Measurements from ENCODE around the gene CNOT4. TPM values are rescaled to one million over a fixed set of nuclear protein-coding genes. Genes with fewer than 3 reads are reported as not detected.
A peak's percentile ranks its signal among the peaks of the same experiment; 100 is the strongest.

Gene CNOT4, protein sequence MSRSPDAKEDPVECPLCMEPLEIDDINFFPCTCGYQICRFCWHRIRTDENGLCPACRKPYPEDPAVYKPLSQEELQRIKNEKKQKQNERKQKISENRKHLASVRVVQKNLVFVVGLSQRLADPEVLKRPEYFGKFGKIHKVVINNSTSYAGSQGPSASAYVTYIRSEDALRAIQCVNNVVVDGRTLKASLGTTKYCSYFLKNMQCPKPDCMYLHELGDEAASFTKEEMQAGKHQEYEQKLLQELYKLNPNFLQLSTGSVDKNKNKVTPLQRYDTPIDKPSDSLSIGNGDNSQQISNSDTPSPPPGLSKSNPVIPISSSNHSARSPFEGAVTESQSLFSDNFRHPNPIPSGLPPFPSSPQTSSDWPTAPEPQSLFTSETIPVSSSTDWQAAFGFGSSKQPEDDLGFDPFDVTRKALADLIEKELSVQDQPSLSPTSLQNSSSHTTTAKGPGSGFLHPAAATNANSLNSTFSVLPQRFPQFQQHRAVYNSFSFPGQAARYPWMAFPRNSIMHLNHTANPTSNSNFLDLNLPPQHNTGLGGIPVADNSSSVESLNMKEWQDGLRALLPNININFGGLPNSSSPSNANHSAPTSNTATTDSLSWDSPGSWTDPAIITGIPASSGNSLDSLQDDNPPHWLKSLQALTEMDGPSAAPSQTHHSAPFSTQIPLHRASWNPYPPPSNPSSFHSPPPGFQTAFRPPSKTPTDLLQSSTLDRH
- total RNA-seq (ENCODE audit: insufficient read depth, low replicate concordance): 14.4 TPM

DNA sequence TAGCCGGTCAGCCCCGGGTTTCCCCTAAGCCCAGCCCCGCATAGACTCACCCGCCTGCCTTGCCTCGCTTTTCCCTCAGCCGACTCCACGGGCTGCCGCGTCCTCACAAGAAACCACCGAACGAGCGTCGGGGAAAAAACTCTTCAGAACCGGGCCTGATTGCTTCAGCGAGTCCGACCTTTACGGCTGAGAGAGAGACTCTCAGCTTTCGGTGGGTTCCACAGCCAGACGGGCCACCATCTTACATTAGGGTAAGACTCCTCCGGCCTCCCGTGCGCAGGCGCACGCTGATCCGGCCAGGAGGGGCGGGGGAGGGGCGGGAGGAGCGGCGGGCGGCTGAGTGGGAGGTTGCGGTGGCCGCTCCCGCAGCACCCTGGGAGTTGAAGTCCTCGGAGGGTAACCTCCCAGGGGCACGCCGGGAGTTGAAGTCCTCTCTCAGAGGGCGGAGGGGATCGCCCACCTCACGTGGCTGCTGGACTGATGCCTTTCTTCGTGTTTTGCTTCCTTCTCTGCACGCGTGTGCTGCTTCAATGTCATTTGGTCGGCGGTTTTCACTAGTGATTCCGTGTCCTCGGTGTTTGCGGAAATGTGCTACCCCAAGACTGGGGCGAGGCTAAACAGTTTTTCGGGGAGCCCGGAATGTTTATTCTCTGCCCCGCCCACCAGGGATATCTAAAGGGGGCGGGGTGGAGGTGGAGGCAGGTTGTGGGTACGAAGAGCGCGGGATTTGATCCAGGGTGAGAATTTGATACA, at the start of gene CNOT4:
Gene CNOT4, minus strand, starts transcription at position 264 of the 753 bp plus-strand sequence. CDS start 71,771 bp downstream, outside the sequence.
- DNase-seq (ENCODE audit: low spot score): peak; percentile 98

DNA sequence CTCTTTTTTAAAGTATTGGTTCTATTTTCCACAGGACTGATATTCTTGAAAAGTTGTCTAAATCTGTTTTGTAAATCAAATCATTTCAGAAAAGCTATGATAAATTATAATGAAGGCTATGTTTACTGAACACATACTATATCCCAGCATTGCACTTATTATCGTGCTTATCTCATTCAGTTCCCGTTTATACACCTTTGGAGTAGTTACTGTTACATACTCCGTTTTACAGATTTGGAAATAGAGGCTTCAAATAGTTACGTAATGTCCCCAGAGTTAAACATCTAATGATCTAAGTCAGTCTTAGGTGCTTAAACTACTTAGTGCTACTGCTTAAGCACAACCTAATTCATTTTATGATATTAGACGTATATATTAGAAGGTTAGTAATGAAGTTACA, 49.0 kb upstream of the CNOT4 start:
- no peak for DNase-seq (ENCODE audit: low spot score)

DNA sequence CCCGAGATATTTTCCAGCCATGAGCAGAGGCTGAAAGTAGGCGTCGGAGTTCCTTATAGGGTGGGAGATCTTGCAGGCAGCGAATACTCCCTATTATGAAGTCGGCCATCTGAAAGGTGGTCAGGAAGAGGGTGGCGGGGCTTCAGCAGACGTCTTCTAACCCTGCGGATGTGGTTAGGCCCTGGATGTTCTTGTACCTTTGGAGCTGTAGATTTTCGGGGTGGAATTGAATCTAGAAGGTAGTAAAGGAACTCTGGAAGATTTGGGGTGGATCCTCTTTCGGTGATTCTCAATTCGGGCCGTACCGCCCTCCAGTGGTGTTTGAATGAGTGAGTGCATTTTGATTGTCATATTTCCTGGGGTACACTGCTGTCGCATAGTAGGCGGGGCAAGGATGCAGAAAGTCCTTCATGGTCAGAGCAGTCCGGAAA, 48.5 kb upstream of the CNOT4 start:
- DNase-seq (ENCODE audit: low spot score): peak; percentile 72

DNA sequence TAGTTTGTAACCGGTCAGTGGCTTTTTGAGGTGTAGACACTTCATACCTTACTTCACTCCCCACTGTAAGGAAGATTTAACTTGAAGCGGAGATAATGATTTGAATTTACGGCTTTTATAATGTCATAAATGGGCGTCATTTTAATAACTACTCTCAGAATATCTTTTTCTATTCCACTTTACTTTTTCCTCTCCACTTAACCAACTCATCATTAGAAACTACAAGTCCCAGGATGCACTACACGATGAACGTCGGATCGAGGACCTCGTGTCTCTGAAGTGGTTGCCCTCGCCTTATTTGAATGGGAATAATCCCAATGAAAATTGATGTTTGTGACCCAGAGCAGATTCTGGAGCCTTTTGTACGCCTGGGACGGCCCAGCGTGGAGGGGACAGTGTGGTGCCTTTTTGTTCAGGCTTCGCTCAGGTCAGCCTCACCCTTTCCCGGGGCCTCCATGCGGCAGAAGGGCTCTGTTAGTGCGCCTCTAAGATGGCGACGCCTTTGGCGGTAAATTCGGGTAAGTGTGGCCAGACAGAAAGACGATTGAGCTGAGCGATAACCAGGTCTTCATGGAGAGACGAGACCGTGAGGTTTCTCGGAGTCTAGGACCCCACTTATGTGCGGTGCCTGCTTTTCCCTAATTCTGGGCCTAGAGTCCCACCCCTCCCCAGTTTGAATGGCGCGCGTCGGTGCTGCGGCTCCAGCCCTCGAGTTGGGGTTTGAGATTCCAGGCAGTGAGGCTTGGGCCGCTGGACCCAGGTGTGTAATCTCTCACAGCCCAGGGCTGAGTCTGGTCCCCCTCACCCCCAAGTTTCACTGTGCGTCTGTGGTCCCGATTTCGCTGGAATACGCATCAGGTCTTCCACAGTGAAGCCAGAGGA, 47.8 kb upstream of the CNOT4 start, which contains the start of gene NUP205:
Gene NUP205, plus strand, starts transcription at position 463 of the 882 bp plus-strand sequence. Its CDS starts 28 bp downstream, at position 491.
- peak; percentile 92 for DNase-seq (ENCODE audit: low spot score)

DNA sequence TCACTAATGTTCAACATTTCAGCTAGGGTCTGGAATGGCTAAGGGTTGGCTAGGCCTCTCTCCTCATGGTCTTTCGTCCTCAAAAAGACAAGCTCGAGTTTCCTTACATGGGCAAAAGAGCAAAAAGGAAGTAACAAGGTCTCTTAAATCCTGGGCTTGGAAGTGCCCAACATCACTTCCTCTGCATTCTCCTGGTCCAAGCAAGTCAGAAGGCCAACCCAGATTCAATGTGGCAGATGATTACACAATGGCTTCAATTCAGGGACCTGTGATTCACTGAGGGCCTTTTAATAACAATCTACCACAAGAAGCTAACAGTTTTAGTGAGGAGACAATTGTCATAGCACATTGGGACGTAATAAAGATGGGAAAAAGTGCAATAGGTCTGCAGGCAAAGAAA, 43.4 kb upstream of the CNOT4 start:
- DNase-seq (ENCODE audit: low spot score): peak; percentile 8

DNA sequence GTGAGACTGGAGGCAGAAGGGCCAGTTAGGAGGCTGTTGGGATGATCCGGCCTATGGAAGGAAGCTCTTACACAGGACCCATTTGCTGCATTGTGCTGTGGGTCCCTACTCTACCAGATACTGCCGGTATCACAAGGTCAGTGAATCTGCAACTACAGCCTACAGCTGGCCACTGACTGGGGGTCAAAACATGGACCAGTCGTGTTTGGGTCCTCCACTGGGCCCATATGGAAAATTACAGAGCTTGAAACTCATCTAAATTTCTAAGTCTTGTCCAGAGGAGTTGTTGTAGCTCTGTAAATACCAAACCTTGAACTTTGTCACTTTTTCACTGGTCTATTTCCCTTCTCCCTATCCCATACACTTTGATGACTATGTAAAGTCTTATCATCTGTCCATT, 42.2 kb upstream of the CNOT4 start:
- no peak for DNase-seq (ENCODE audit: low spot score)

DNA sequence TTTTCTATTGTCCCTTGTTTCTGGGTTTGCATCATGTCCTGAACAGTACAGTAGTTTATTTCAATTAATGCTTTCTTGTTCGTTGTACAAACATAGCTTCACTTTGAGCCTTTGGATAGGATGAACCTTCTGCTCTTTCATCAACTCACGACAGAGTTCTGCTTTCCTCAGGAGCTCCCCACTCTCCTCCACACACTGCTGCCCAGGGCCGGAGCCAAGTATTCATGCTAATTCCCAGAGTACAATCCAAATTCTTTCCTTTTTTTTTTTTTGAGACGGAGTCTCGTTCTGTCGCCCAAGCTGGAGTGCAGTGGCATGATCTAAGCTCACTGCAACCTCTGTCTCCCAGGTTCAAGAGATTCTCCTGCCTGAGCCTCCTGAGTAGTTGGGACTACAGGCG, 40.3 kb upstream of the CNOT4 start:
- no peak for DNase-seq (ENCODE audit: low spot score)

DNA sequence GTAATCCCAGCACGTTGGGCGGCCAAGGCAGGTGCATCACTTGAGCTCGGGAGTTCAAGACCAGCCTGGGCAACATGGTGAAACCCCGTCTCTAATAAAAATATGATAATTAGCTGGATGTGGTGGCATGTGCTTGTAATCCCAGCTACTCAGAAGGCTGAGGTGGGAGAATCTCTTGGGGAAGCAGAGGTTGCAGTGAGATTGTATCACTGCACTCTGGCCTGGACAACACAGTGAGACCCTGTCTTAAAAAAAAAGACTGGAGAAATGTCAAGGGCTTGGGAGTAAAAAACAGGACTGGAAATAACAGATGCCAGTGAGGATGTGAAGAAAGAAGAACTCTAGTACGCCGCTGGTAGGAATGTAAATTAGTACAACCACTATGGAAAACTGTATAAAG, 31.1 kb upstream of the CNOT4 start:
- no peak for DNase-seq (ENCODE audit: low spot score)

DNA sequence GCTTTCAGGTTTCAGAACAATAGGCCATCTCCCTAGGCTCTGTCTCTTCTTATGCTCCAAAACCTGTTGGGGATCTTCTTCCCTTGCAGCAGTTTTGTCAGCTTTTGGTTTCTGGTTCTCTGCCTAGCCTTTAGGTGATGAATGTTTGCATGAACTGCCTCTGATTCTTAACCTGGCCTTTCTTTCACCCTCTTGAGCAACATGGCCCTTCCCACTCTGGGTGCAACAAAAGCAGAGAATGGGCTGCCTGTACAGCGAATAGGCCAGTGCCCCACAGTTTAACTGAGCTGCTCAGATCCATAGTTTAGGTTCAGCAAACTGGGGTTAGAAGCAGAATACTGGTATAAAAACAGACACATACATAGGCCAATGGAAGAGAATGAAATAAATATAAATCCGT, 29.7 kb upstream of the CNOT4 start:
- DNase-seq (ENCODE audit: low spot score): no peak

DNA sequence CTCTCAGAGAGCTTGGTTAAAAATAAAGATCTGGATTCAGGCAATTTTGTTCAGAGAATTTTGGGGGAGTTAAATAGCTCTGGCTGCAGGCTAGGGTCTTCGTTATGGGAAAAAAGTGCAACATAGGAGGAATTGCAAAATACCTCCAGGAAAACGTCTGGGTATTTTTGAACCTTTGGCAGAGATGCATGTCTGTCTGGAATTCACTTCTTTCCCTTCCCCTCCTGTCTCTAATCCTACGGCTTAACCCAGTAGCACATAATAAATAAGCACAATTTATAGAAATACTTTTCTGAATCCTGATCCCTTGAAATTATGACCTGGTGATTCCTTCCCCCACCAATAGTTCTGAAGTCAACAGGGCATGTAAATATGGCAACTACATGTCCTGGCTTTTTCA, 28.5 kb upstream of the CNOT4 start:
- DNase-seq (ENCODE audit: low spot score): peak; percentile 36

DNA sequence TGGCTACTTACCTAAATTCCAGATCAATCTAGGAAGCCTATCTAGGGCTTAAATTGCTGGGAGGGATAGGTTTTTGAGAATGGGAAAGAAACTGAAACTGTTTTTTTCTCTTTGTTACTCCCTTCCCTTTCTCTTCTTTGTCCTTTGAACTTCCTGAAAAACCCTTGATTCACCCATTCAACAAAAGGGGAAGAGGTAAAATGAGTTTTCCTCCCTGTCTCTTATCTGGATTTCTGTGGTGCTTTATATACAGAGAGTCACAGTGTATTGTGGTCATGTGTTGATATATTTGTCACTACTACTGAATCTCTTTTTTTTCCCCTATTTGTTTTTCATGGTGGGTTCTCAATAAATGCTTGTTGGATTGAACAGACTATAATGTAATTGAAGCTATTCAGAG, 28.0 kb upstream of the CNOT4 start:
- no peak for DNase-seq (ENCODE audit: low spot score)

DNA sequence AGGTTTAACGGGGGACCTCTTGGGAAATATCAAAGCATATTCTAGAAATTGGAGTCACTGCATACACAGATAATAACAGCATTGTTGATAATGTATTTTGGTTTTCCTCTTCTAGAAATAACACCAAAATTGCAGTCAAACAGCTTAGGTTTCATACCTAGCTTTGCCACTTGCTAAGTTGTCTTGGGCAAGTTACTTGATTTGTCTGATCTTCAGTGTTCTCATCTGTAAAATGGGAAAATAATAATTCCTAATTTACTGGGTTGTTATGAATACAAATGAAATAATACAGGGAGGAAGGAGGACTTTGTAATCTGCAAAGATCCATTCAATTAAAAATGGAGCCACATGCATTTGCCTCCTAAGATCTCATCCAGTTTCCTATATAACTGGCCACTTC, 27.6 kb upstream of the CNOT4 start:
- no peak for DNase-seq (ENCODE audit: low spot score)

DNA sequence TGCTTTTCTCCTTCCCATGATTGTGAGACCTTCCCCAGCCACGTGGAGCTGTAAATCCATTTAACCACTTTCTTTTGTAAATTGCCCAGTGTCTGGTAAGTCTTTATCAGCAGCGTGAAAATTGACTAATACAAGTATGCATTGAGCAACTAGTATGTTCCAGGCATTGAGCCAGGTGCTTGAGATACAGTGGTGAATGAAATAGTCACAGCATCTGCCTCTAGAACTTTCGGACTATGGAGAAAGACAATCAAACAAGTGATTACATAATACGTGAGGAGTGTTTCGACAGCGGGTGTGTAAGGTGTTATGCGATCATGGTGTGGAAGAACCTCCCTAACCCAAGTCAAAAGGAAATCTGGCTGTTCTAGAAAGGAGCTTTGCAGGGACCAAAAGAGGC, 26.2 kb upstream of the CNOT4 start:
- DNase-seq (ENCODE audit: low spot score): no peak

DNA sequence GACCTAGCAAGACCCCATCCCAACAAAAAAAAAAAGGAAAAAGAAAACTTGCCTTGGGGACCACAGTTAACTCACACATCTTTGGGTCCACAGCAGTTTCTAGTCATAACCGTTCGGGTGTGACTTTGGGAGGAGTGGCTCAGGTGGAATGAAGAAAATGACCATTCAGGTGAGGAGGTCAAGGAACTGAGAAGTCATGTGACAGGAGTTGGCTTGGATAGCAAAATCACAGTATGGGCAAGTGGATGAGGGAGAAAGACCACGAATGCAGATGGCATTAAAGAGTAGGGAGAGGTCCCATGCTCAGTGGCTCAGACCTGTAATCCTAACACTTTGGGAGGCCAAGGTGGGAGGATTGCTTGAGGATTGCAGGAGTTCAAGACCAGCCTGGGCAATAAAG, 17.1 kb upstream of the CNOT4 start:
- no peak for DNase-seq (ENCODE audit: low spot score)

DNA sequence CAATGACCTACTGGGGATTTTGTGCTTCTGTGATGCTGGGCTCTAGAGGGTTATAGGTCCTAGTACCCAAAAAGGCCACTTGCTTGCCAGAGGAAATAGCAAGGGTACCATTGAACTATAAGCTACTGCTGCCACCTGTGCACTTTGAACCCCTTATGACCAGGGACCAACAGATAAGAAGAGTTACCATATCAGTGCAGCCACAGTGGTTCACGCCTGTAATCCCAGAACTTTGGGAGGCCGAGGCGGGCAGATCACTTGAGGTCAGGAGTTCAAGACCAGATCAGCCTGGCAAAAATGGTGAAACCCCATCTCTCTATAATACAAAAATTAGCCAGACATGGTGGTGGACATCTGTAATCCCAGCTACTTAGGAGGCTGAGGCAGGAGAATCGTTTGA, 15.5 kb upstream of the CNOT4 start:
- no peak for DNase-seq (ENCODE audit: low spot score)

DNA sequence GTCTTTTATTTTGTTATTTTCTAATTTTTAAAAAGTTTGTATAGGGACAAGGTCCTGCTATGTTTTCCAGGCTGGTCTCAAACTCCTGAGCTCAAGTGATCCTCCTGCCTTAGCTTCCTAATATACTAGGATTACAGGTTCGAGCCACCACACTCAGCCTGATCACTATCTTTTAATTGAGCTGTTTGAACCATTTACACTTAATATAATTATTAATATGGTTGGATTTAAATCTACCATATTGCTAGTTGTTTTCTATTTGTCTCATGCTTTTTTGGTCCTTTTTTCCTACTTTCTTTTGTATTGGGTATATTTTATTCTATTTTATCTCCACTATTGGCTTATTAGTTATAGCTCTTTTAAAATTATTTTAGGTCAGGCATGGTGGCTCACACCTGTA, 13.2 kb upstream of the CNOT4 start:
- no peak for DNase-seq (ENCODE audit: low spot score)

DNA sequence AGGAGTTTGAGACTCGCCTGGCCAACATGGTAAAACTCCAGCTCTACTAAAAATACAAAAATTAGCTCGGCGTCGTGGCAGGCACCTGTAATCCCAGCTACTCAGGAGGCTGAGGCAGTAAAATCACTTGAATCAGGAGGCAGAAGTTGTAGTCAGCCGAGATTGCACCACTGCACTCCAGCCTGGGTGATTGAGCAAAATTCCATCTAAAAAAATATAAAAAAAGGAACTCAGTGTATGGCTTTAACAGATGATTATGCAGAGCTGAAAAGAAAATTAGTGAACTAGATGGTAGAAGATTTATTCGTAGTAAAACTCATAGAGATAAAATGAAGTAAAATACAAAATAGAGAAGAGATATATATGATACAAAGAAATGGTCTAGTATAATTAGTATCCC, 12.6 kb upstream of the CNOT4 start:
- DNase-seq (ENCODE audit: low spot score): no peak

DNA sequence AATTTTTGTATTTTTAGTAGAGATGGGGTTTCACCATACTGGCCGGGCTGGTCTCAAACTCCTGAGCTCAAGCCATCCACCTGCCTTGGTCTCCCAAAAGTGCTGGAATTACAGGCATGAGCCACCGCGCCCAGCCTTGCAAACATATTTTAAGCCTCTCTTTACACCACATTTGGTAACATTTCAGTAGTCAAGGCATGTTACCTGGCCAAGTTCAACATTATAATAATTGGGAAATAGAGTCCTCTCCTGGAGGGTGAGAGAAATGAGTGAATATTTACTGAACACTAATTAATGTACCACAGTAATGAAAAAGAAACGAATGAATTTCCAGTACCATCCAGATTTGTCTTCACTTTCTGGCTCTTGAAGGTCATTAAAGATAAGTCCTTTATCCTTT, 10.0 kb upstream of the CNOT4 start:
- no peak for DNase-seq (ENCODE audit: low spot score)

DNA sequence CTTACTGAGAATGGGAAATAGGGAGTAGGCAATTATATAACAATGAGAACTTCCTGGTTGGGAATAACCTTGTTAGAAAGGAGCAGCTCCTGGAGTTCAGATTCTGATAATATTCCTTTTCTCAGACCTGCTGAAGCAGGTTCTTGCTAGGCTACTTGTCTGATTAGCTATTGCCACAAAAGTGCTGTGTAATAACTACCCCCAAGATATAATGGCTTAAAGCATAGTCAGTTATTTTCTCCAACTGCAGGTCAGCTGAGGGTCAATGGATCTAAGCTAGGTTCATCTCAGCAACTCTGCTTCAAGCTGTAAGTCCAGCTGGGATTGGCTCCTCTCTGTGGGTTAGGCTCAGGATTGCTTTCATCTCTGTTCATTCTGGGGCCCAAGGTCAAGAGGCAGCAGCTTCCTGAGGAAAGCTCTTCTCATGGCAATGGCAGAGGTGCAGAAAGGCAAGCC, 9.4 kb upstream of the CNOT4 start:
- peak; percentile 5 for DNase-seq (ENCODE audit: low spot score)

DNA sequence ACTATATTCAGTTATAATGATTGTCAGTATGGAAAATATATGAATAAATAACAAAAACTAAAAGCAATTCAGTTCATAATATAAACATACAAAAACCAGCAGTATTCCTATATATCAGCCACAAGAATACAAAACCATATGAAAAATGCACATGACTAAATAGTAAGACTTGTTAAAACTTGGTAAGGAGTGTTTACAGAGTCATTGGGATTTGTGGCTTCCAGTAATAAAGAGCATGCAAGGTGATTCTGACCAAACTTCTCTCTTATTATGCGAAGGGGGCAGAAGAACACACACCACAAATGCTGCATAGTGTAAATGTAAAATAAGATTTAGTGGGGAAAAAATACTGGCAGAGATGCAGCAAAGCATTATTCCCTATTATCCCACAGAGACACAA, 8.8 kb upstream of the CNOT4 start:
- DNase-seq (ENCODE audit: low spot score): no peak

DNA sequence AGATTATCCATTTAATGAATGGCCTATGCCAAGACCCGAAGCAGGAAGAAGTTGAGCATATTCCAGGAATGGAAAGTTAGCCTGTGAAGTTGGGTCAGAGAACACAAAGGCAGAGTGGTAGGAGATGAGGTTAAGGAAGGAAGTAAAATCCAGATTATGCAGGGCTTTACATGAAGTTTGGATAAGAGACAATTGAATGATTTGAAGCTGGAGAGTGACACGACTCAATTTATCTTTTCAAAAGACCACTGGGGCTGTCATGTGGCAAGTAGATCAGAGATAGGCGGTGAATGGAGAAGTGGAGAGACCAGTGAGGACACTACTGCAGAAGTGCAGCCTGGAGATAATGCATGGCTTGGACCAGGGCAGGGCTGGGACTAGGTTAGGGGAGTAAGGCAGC, 7.2 kb upstream of the CNOT4 start:
- no peak for DNase-seq (ENCODE audit: low spot score)

Data from umbilical cord (tissue), 2 donors.